HG03575 (cell line): Measurements from ENCODE around the gene CACNA1B.
"Not testable (repeated sequence)": the region's sequence is repeated elsewhere in the genome, so short reads cannot be mapped to it uniquely, and the experiment has no call there.

Source experiments
- ATAC-seq: cut with Tn5 transposase; IDR thresholded peaks from one replicate; pipeline ENCODE4 v1.9.1; 2021; ENCODE audit not compliant: unreplicated experiment, insufficient number of reproducible peaks, low FRiP score; ENCODE audit errors: extremely low read depth

CACNA1B gene

DNA sequence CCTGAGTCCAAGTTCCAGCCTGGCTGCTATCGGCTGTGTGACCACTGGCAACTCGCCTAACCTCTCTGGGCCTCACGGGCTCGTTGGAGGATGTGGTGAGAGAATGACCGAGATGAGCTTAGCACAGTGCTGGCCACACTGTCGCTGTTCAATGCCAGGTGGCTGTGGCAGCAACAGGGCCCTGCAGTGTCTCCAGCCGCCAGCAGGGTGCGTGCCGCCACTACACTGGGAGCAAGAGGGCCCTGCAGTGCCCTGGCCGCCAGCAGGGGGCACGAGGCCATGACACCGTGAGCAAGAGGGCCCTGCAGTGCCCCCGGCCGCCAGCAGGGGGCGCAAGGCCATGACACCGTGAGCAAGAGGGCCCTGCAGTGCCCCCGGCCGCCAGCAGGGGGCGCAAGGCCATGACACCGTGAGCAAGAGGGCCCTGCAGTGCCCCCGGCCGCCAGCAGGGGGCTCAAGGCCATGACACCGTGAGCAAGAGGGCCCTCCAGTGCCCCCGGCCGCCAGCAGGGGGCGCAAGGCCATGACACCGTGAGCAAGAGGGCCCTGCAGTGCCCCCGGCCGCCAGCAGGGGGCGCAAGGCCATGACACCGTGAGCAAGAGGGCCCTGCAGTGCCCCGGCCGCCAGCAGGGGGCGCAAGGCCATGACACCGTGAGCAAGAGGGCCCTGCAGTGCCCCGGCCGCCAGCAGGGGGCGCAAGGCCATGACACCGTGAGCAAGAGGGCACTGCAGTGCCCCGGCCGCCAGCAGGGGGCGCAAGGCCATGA lies 248.7 kb downstream of the CACNA1B start:
- ATAC-seq, result peak; percentile 70

DNA sequence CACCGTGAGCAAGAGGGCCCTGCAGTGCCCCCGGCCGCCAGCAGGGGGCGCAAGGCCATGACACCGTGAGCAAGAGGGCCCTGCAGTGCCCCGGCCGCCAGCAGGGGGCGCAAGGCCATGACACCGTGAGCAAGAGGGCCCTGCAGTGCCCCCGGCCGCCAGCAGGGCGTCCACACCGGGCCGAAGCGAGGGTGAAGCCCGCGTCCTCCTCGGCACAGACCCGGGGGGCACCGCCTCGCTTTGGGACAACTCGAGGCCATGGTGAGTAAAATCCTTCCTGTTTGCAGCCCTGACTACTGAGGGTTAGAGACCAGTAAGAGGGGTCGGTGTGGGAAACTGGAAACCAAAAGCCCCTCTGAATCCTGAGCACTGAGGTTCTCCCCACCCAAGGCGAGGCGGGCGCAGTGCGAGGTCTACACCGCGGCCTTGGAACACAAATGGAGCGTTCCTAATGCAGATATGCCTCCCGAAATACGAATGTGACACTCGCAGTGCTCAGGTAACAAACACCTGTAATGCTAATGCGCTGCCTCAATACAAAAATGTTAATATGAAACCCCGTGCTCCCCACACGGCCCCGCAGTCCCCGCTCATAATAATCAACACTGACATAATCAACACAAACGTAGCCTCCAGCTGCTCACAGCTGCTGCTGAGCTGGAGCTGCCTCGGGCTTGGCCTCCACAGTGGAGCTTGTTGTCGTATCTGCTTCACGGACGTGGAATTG lies 249.4 kb downstream of the CACNA1B start:
- not testable (repeated sequence) for ATAC-seq

DNA sequence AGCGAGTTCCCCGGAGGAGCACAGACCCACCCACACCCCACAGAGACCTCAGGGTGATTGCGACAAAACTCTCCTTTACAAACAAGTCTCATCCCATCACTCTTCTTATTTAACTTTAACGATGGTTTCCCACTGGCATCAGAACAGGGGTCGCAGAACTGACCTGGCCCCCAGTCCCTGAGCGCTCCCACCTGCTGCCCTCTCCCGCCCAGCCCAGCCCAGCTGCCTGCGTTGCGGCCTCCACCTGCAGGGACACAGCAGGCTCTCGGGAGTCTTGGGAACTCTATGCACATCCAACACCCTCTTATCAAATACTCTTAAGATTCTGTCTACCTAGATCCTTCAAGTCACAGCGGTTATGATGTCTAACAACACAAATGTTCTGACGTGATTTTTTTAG lies 250.4 kb downstream of the CACNA1B start:
- ATAC-seq, result not testable (repeated sequence)

DNA sequence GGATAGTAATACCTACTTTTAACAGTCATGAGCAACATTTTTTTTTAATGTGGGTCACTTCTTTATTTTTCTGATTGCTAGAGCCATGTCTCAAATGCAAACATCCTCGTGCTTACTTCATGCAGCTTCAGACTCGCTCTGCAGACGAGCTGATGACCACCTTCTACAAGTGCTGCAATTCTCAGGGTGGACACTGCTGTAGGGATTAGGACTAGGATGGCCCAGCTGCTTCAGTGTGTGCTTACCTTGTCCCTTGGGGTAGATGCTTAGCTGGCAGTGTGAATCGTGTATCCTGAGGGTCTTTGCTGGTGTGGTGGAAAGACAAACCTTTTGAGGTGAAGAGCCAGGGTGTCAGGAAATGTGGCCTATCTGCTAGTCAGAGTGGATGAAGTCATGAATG lies 251.7 kb downstream of the CACNA1B start:
- ATAC-seq, result not testable (repeated sequence)

DNA sequence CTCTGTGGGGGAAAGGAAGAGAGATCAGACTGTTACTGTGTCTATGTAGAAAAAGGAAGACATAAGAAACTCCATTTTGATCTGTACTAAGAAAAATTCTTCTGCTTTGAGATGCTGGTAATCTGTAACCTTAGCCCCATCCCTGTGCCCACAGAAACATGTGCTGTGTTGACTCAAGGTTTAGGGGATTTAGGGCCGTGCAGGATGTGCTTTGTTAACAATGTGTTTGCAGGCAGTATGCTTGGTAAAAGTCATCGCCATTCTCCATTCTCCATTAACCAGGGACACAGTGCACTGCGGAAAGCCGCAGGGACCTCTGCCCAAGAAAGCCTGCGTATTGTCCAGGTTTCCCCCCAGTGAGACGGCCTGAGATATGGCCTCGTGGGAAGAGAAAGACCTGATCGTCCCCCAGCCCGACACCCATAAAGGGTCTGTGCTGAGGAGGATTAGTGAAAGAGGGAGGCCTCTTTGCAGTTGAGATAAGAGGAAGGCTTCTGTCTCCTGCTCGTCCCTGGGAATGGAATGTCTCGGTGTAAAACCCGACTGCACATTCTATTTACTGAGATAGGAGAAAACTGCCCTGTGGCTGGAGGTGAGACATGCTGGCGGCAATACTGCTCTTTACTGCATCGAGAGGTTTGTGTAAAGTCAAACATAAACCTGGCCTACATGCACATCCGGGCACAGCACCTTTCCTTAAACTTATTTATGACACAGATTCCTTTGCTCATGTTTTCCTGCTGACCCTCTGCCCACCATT lies 255.5 kb downstream of the CACNA1B start:
- not testable (repeated sequence) for ATAC-seq

DNA sequence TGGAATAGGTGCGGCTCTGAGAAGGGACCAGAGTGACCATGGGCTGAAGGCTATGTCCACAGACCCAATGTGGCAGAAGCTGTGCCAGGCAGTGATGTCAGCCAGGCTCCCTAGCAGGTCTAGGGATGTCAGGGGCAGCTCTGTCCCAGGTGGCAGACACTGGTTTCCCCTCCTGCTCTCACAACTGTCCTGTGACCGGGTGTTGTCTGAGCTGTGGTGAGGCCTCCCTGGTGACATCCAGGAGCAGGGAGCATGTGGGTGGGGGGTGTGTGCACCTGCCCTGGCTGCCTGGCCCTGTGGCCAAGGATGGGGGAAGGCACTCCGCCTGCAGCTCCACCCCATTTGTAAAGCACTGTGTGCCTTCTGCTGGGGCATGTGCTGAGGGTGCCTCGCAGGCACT lies 257.0 kb downstream of the CACNA1B start:
- ATAC-seq, result not testable (repeated sequence)

DNA sequence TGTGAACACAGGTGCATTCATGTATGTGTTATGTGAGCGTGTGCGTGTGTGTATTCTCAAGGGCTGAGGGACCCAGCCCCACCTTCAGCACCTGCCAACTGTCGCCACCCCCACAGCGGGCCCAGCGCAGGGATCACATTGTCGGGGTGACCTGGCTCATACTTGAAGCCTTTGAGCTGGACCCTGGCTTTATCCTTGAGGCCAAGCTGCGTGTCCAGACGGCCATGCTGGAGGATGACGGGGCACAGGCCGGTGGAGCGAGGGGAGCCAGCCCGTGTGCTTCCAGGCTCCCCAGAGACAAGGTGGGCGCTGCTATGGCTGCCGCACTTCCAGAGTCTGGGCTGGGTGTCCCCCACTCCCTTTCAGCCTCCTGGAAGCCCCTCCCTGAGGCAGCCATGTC lies 261.5 kb downstream of the CACNA1B start:
- ATAC-seq, result not testable (repeated sequence)

DNA sequence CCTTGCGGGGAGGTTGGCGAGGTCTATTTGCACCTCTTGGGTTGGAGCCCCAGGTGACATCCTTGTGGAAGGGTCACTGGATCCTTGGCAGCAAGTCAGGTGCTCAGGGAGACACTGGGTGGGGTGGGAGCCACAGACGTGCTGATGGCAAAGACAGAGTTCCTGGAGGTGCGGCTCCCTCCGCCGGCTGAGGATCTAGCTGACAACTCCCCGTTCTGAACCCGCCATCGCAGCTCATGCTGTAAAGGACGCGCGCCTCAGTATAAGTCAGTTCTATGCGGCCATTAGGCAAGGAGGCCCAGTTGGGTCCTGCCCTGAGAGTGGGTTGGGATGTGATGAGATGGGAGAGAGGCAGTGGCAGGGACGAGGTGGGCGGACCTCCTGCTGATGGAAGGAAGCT lies 263.4 kb downstream of the CACNA1B start:
- not testable (repeated sequence) for ATAC-seq

DNA sequence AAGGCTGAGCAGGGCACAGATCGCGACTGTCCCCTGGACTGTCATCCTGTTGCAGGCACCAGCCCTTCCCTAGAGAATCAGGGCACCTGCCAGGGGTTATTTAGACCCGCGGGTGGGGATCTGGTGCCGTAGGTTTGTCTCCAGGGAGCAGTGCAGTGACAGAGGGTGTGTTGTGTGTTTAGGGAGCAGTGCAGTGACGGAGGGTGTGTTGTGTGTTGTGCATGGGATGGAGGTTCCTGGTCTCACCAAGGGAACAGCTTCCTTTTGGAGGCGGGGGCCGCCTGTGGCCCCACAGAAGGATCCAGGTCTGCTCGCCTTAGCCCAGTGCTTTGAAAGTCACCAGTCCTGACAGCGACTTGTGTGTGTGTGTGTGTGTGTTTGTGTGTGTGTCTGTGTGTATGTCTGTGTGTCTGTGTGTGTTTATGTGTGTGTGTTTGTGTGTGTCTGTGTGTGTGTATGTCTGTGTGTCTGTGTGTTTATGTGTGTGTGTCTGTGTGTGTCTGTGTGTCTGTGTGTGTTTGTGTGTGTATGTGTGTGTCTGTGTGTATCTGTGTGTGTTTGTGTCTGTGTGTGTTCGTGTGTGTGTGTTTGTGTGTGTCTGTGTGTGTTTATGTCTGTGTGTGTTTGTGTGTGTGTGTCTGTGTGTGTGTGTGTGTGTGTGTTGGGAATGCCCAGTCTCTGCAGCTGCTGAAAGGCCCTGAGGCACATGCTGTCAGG lies 265.1 kb downstream of the CACNA1B start:
- ATAC-seq, result not testable (repeated sequence)

DNA sequence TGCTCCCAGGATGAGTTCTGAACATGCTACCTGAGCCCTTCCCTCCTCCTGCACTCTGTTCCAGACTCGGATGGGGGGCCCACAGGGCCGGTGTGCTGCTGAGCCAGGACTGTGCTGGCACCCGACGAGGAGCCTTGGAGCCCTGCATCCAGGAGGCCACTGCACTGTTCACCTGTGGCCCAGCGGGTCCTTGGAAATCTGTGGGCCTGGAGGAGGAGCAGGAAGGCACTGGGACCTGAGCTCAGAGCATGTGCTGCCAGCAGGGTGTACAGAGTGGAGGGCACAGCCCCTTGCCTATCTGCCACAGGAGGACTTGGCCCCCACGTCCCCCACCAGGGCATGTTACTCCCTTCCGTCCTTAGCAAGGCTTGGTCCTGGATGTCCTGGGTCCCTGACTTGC lies 265.9 kb downstream of the CACNA1B start:
- not testable (repeated sequence) for ATAC-seq

DNA sequence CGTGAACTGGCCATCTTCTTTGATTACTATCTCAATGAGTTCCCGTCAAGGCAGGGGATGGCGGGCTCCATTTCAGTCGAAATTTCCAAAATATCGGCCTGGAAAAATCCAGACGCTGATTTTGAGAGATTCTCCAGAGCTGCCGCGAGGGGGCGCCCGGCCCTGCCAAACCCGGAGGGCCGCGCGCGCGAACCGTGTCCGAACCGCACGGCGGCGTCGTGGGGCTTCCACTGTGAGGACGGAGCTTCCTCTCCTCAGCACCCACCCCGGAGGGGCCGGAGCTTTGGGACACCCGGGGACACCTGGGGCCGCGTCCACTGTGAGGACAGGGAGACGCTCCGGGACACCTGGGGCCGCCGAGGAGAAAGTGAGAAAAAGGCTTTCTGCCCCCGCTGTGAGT lies 270.0 kb downstream of the CACNA1B start:
- ATAC-seq, result not testable (repeated sequence)

DNA sequence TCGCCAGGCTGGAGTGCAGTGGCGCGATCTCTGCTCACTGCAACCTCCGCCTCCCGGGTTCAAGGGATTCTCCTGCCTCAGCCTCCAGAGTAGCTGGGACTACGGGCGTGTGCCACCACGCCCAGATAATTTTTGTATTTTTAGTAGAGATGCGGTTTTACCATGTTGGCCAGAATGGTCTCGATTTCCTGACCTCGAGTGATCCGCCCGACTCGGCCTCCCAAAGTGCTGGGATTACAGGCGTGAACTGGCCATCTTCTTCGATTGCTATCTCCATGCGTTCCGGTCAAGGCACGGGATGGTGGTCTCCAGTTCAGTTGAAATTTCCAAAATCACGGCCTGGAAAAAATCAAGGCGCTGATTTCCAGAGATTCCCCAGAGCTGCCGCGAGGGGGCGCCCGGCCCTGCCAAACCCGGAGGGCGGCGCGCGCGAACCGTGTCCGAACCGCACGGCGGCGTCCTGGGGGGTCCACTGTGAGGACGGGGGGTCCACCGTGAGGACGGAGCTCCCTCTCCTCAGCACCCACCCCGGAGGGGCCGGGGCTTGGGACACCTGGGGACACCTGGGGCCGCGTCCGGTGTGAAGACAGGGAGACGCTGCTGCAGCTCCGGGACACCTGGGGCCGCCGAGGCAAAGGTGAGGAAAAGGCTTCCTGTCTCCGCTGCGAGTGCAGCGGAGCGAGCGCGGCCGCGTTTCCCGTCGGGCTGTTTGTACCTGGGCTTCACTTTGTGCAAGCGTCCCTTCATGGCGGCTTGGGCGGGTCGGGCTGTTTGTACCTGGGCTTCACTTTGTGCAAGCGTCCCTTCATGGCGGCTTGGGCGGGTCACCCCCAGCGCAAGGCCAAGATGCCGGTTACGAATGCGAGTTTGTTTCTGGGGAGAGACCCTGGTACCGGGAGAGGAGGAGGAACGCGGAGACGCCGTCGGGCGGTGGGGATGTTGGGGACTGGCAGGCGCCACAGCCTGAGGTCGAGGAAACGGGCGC lies 272.4 kb downstream of the CACNA1B start:
- ATAC-seq, result not testable (repeated sequence)

DNA sequence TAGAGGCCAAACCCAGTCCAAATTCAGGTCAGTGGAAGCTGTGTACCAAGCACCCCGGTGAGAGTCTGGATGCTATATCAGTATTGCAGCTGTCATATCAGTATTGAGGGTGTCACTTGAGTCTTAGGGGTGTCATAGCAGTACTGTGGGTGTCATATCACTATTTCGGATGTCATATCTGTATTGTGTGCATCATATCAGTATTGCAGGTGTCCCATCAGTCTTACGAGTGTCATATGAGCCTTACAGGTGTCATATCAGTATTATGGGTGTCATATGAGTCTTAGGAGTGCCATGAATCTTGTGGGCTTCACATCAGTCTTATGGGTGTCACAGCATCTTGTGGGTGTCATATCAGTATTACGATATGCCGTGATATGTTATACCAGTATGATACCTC lies 278.2 kb downstream of the CACNA1B start:
- not testable (repeated sequence) for ATAC-seq

DNA sequence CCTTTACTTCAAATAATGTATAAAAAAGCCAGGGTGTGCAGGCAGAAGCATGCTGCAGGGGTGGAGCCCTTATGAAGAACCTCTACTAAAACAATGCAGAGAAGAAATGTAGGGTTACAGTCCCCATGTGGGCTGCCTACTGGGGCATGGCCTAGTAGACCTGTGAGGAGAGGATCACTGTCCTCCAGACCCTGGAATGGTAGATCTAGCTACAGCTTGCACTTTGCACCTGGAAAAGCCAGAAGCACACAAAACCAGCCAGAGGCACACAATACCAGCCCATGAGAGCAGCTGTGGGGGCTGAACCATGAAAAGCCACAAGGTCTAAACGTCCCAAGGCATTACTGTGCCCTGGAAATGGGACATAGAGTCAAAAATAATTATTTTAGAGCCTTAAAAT lies 289.2 kb downstream of the CACNA1B start:
- ATAC-seq, result not testable (repeated sequence)
